Peyer's patch (tissue), 4 donors: Measurements from ENCODE around the gene DAND5.

Source experiments
- POLR2A ChIP-seq, 2 donors: fragments of 450-650 bp; IDR thresholded peaks; one replicate each; pipeline ENCODE4 v1.5.1; 2017; ENCODE audit warnings: antibody characterized with exemption in 2 of 2, mild to moderate bottlenecking in 2 of 2, moderate library complexity in 2 of 2
- TF ChIP-seq, protein P1 (sequence below), 6 experiments: fragments of 450-650 bp in 4 of 6; fragments of 200-600 bp in 2 of 6; sonication (generic) in 1 of 6; IDR thresholded peaks; one replicate each; pipeline ENCODE4 v1.5.1; 2017 to 2019; ENCODE audit warnings: antibody characterized with exemption in 6 of 6, mild to moderate bottlenecking in 3 of 6, moderate library complexity in 1 of 6

GRCh38 chr19:12983091-12983490 lies 13.7 kb downstream of the DAND5 start:
- TF ChIP-seq, protein P1, sequence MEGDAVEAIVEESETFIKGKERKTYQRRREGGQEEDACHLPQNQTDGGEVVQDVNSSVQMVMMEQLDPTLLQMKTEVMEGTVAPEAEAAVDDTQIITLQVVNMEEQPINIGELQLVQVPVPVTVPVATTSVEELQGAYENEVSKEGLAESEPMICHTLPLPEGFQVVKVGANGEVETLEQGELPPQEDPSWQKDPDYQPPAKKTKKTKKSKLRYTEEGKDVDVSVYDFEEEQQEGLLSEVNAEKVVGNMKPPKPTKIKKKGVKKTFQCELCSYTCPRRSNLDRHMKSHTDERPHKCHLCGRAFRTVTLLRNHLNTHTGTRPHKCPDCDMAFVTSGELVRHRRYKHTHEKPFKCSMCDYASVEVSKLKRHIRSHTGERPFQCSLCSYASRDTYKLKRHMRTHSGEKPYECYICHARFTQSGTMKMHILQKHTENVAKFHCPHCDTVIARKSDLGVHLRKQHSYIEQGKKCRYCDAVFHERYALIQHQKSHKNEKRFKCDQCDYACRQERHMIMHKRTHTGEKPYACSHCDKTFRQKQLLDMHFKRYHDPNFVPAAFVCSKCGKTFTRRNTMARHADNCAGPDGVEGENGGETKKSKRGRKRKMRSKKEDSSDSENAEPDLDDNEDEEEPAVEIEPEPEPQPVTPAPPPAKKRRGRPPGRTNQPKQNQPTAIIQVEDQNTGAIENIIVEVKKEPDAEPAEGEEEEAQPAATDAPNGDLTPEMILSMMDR (IDR thresholded peaks at IDR 0.05), result no peak
- no peak for TF ChIP-seq POLR2A (IDR thresholded peaks at IDR 0.05)
